ENCODE measurements around the gene VSIG8. TPM values are rescaled to one million over a fixed set of nuclear protein-coding genes. Genes with fewer than 3 reads are reported as not detected.
A peak's percentile ranks its signal among the peaks of the same experiment; 100 is the strongest.

The VSIG8 gene
- total and polyA plus RNA-seq, 4 donors = 0.09 to 0.27 (median 0.22) TPM; not detected in 1

DNA sequence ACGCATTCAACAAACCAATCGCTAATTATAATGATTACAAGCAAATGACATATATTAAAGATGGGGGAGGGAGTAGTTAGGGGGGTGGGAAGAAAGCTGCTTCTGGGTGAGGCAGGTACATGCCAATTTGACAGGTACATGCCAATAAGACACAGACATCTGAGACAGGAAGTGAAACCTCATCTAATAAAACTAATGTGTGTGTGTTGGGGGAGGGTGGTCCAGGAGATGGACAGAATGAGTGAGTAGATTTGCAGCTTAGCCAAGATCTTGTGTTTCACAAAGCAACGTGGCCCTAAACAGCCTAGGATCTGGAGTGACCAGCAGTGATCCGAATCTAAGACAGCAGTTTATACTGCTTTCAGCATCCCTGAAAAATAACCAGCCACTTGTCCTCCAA lies 26.7 kb upstream of the VSIG8 start:
- DNase-seq (ENCODE audit: low read depth in 4 of 6, low spot score in 6 of 6) = no peak

DNA sequence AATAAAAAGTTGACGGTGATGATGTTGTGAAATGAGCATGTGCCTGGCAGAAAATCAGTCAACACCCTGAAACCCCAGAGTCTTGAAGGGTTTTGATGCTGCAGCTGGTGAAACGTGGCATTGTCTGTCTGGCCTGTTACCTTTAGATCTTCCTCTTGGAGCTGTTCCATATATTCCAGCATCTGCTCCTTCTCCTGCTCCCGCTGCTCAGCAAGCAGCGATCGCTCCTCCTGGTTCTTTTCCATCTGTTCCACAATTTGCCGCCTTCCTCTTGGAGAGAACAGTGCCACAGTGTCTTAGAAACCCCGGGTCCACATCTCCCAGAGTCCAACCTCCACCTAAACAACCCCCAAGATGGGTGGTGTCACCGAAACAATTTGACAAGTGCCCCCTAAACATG lies 21.8 kb upstream of the VSIG8 start:
- H3K9me3 ChIP-seq (ENCODE audit: control insufficient read depth, insufficient read depth, low read length) = no peaks in the 10 kb centered on the region
- H3K36me3 ChIP-seq (ENCODE audit: control insufficient read depth, insufficient read depth, low read length) = no peaks in the 10 kb centered on the region
- DNase-seq (ENCODE audit: low read depth in 4 of 6, low spot score in 6 of 6) = peak in 1 of 6 donors; percentile 26
- 69% methylated on average over 8 of the region's 8 CpGs for WGBS (ENCODE audit: insufficient coverage)
- H3K27ac ChIP-seq (ENCODE audit: low read depth, low read length) = no peak overlapping the region
- H3K4me3 ChIP-seq (ENCODE audit: low read depth, low read length) = no peak overlapping the region
- H3K4me1 ChIP-seq (ENCODE audit: control insufficient read depth, insufficient read depth, low read length) = no peaks in the 10 kb centered on the region
- H3K27me3 ChIP-seq (ENCODE audit: control insufficient read depth, insufficient read depth, low read length) = no peaks in the 10 kb centered on the region

More for the DNA sequence above, 26.7 kb upstream of the VSIG8 start:
- H3K36me3 ChIP-seq (ENCODE audit: control insufficient read depth, insufficient read depth, low read length) = no peaks in the 10 kb centered on the region
- no peaks in the 10 kb centered on the region for H3K9me3 ChIP-seq (ENCODE audit: control insufficient read depth, insufficient read depth, low read length)
- no peaks in the 10 kb centered on the region for H3K27me3 ChIP-seq (ENCODE audit: control insufficient read depth, insufficient read depth, low read length)
- 96% methylated on average over 2 of the region's 4 CpGs for WGBS (ENCODE audit: insufficient coverage)
- H3K27ac ChIP-seq (ENCODE audit: low read depth, low read length) = no peak overlapping the region
- no peak overlapping the region for H3K4me3 ChIP-seq (ENCODE audit: low read depth, low read length)
- no peaks in the 10 kb centered on the region for H3K4me1 ChIP-seq (ENCODE audit: control insufficient read depth, insufficient read depth, low read length)

DNA sequence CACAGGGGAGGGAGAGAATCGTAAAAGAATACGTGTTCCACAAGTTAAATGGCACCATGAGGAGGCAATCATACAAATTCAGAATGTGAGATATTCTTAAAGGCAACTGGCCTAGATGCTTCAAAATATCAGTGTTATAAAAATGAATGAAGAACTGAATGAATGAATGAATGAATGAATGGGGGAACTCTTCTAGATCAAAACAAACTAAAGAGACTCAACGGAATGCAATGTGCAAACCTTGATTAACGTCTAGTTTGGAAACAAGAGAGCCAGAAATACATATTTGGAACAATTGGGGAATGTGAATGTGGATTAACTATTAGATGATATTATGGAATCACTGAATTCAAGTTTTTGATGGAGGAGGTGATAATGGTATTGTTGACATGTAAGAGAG lies 20.7 kb upstream of the VSIG8 start:
- Histone ChIP-seq H3K4me1 (ENCODE audit: control insufficient read depth, insufficient read depth, low read length) (no peaks in the 10 kb centered on the region), H3K27ac (ENCODE audit: low read depth, low read length) (no peak overlapping the region), H3K9me3 (ENCODE audit: control insufficient read depth, insufficient read depth, low read length) (no peaks in the 10 kb centered on the region), H3K36me3 (ENCODE audit: control insufficient read depth, insufficient read depth, low read length) (no peaks in the 10 kb centered on the region), H3K27me3 (ENCODE audit: control insufficient read depth, insufficient read depth, low read length) (no peaks in the 10 kb centered on the region), H3K4me3 (ENCODE audit: low read depth, low read length) (no peak overlapping the region)
- 67% methylated on average over 1 of the region's 4 CpGs for WGBS (ENCODE audit: insufficient coverage)
- no peak for DNase-seq (ENCODE audit: low read depth in 4 of 6, low spot score in 6 of 6)

DNA sequence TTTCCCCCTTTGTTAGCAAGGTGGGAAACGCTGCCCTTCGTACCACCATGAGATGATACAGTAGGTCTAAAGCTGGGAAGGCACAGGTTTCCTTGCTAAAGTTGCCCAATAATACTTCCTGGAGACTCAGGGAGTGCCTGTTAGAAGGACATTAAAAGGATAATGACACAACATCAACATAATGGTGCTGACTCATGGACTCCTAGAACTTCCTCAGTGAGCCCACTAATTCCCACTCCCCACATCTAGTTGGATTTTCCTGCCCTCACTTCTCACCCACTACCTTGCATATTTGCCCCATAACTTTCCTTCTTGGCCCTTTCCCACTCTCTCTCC lies 20.0 kb upstream of the VSIG8 start:
- no peaks in the 10 kb centered on the region for H3K36me3 ChIP-seq (ENCODE audit: control insufficient read depth, insufficient read depth, low read length)
- no peaks in the 10 kb centered on the region for H3K27me3 ChIP-seq (ENCODE audit: control insufficient read depth, insufficient read depth, low read length)
- no peak for DNase-seq (ENCODE audit: low read depth in 4 of 6, low spot score in 6 of 6)
- no peak overlapping the region for H3K4me3 ChIP-seq (ENCODE audit: low read depth, low read length)
- no peaks in the 10 kb centered on the region for H3K4me1 ChIP-seq (ENCODE audit: control insufficient read depth, insufficient read depth, low read length)
- no peaks in the 10 kb centered on the region for H3K9me3 ChIP-seq (ENCODE audit: control insufficient read depth, insufficient read depth, low read length)
- WGBS (ENCODE audit: insufficient coverage) = no CpG with 5 or more reads among the region's 2 CpGs
- no peak overlapping the region for H3K27ac ChIP-seq (ENCODE audit: low read depth, low read length)

DNA sequence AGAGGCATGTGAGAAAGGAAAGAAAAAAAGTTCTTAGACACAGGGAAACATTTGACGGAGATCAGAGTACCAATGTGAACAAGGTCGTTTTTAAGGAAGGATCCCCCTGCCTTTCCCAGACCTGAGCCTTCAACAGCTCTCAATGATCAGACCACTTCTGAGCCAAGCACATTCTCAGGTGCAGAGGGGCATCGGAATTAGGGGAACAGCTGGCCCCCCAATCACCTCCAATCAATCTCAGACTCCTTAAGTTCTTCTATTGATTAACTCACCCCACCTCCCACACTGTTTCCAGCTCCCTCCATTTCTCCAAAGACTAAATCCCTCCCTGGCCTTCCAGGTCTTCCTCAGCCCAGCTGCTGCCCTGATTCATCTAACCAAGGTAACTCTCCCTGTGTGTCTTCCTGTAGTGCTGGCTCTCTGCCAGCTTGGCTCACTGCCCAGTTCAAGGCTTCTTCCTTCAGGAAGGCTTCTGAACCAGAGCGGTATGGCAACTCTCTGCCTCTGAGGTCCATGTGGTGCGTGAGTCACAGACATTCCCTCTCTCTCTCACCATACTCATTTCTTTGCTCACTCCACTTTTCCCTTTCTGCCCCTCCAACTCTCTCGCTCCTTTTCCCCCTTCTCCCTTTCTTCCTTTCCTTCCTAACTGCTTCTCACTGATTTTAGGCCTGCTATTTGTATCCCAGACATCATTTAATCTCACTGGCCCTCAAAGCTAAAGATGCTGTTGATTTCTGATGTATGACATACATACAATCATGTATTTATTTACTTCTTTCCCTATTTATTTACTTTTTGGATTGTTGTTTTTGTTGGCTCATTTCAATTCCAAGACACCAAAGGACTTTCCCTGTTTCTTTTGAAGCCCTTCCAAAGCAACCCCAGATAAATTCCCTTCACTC lies 19.4 kb upstream of the VSIG8 start:
- H3K9me3 ChIP-seq (ENCODE audit: control insufficient read depth, insufficient read depth, low read length) = no peaks in the 10 kb centered on the region
- whole genome bisulfite sequencing (ENCODE audit: insufficient coverage) = 74% methylated on average over 6 of the region's 6 CpGs
- no peak overlapping the region for H3K4me3 ChIP-seq (ENCODE audit: low read depth, low read length)
- no peaks in the 10 kb centered on the region for H3K27me3 ChIP-seq (ENCODE audit: control insufficient read depth, insufficient read depth, low read length)
- peak in 3 of 6 donors; percentile 14 to 84 (median 53) for DNase-seq (ENCODE audit: low read depth in 4 of 6, low spot score in 6 of 6)
- H3K36me3 ChIP-seq (ENCODE audit: control insufficient read depth, insufficient read depth, low read length) = no peaks in the 10 kb centered on the region
- H3K4me1 ChIP-seq (ENCODE audit: control insufficient read depth, insufficient read depth, low read length) = no peaks in the 10 kb centered on the region
- no peak overlapping the region for H3K27ac ChIP-seq (ENCODE audit: low read depth, low read length)

DNA sequence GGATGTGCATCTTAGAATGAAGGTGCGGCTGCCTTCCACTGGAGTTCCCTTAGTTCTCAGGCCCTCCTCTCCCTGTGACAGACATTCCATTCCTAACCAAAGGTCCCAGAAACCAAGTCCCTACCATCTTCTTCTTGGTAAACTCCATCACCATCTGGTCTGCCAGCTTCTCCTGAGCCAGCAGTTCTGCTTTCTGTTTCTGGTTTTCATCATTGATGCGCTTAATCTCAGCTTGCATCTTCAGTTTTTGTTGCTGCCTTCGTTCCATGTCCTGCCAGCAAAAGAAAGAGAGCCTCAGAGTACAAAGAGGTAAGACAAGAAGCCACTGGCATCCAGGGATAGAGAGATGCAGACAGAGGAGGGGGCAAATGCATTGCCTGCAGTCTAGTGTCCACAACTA lies 18.0 kb upstream of the VSIG8 start:
- Histone ChIP-seq H3K36me3 (ENCODE audit: control insufficient read depth, insufficient read depth, low read length) (no peaks in the 10 kb centered on the region), H3K4me3 (ENCODE audit: low read depth, low read length) (no peak overlapping the region), H3K27me3 (ENCODE audit: control insufficient read depth, insufficient read depth, low read length) (no peaks in the 10 kb centered on the region), H3K9me3 (ENCODE audit: control insufficient read depth, insufficient read depth, low read length) (no peaks in the 10 kb centered on the region), H3K27ac (ENCODE audit: low read depth, low read length) (no peak overlapping the region), H3K4me1 (ENCODE audit: control insufficient read depth, insufficient read depth, low read length) (no peaks in the 10 kb centered on the region)
- 75% methylated on average over 3 of the region's 3 CpGs for WGBS (ENCODE audit: insufficient coverage)
- DNase-seq (ENCODE audit: low read depth in 4 of 6, low spot score in 6 of 6) = no peak

DNA sequence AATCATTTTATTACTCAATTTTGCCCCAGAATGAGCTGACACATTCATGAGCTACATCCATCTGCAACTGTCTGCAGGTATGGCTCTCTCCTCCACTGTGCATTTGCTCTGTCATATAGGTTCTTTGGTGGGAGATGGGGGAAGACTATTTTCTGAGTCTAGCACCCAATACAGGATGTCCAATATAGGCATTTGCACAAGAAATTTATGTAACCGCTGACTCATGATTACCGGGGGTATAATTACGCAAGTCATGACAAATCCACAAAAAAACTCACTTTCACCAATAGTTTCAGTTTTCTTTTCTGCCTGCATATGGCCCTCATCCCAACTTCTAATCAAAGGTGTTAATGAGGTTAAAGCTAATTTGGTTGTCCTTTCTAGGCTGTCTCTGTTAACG lies 17.5 kb upstream of the VSIG8 start:
- H3K27me3 ChIP-seq (ENCODE audit: control insufficient read depth, insufficient read depth, low read length) = no peaks in the 10 kb centered on the region
- H3K4me3 ChIP-seq (ENCODE audit: low read depth, low read length) = no peak overlapping the region
- no peaks in the 10 kb centered on the region for H3K36me3 ChIP-seq (ENCODE audit: control insufficient read depth, insufficient read depth, low read length)
- no peaks in the 10 kb centered on the region for H3K9me3 ChIP-seq (ENCODE audit: control insufficient read depth, insufficient read depth, low read length)
- no peak for DNase-seq (ENCODE audit: low read depth in 4 of 6, low spot score in 6 of 6)
- no peak overlapping the region for H3K27ac ChIP-seq (ENCODE audit: low read depth, low read length)
- no peaks in the 10 kb centered on the region for H3K4me1 ChIP-seq (ENCODE audit: control insufficient read depth, insufficient read depth, low read length)
- WGBS (ENCODE audit: insufficient coverage) = 63% methylated on average over 1 of the region's 4 CpGs

DNA sequence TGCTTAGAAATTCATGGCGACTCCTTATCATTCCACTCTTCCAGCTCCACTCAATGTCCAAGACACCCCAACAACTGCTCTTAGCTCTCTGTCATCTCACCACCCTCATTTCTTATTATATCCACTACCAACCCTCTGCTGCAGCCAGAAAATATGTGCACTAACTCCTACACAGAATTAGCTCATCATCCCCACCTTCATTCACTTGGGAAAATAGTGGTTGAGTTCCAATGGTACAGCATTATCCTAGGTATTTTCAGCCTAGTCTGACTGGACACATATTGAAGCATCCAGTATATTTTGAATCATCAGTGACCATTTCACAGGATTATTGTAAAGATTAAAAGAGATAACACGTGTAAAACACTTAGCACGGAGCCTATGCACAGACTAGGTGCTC lies 16.7 kb upstream of the VSIG8 start:
- no peak overlapping the region for H3K4me3 ChIP-seq (ENCODE audit: low read depth, low read length)
- no peaks in the 10 kb centered on the region for H3K36me3 ChIP-seq (ENCODE audit: control insufficient read depth, insufficient read depth, low read length)
- no peaks in the 10 kb centered on the region for H3K27me3 ChIP-seq (ENCODE audit: control insufficient read depth, insufficient read depth, low read length)
- H3K27ac ChIP-seq (ENCODE audit: low read depth, low read length) = no peak overlapping the region
- H3K4me1 ChIP-seq (ENCODE audit: control insufficient read depth, insufficient read depth, low read length) = no peaks in the 10 kb centered on the region
- H3K9me3 ChIP-seq (ENCODE audit: control insufficient read depth, insufficient read depth, low read length) = no peaks in the 10 kb centered on the region
- DNase-seq (ENCODE audit: low read depth in 4 of 6, low spot score in 6 of 6) = no peak
- WGBS (ENCODE audit: insufficient coverage) = 100% methylated on average over 1 of the region's 3 CpGs

DNA sequence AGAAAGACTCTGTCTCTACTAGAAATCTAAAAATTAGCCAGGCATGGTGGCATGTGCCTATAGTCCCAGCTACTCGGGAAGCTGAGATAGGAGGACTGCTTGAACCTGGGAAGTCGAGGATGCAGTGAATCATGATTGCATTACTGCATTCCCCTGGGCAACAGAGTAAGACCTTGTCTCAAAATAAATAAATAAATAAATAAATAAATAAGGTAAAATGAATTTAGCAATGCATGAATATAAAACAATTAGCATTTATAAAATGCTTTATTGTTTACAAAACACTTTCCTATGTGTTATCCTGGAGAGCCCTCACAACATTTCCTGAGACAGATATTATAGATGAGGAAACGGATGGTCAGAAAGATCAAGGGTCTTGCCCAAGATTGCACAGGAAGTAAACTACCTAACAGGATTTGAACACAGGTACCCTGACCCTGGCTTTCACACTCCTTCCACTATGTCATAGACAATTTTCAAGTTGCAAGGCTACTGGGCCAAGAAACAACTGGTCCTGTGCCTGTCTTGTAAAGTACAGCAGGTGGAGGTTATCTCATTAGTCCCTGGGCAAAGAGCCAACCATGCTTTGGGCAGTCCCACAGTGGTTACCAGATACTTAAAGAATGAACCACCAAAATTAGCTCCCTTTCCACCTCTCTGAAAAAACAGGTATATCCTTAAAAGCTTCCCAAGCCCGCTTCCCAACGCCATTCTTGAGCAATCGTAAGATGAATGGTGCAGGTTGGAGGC lies 15.4 kb upstream of the VSIG8 start:
- DNase-seq (ENCODE audit: low read depth in 4 of 6, low spot score in 6 of 6) = no peak
- Histone ChIP-seq H3K27ac (ENCODE audit: low read depth, low read length) (no peak overlapping the region), H3K4me3 (ENCODE audit: low read depth, low read length) (no peak overlapping the region), H3K4me1 (ENCODE audit: control insufficient read depth, insufficient read depth, low read length) (no peaks in the 10 kb centered on the region), H3K27me3 (ENCODE audit: control insufficient read depth, insufficient read depth, low read length) (no peaks in the 10 kb centered on the region), H3K9me3 (ENCODE audit: control insufficient read depth, insufficient read depth, low read length) (no peaks in the 10 kb centered on the region), H3K36me3 (ENCODE audit: control insufficient read depth, insufficient read depth, low read length) (no peaks in the 10 kb centered on the region)
- WGBS (ENCODE audit: insufficient coverage) = 100% methylated on average over 2 of the region's 6 CpGs
